DMS 273 (cell line): Measurements from ENCODE around the gene CCDC28A.
"Not testable (repeated sequence)": the region's sequence is repeated elsewhere in the genome, so short reads cannot be mapped to it uniquely, and the experiment has no call there.

ENCODE experiments used
- DNase-seq: peaks from one replicate; lab custom pipeline; 2025; ENCODE audit not compliant: unreplicated experiment; lab: John Stamatoyannopoulos, UW

The CCDC28A gene

GRCh38 chr6:138773177-138774091 lies at the start of gene CCDC28A:
Gene CCDC28A, plus strand, starts transcription at chr6:138773769. Its CDS starts 2,352 bp downstream, at chr6:138776121.
- DNase-seq: peak; percentile 99

DNA sequence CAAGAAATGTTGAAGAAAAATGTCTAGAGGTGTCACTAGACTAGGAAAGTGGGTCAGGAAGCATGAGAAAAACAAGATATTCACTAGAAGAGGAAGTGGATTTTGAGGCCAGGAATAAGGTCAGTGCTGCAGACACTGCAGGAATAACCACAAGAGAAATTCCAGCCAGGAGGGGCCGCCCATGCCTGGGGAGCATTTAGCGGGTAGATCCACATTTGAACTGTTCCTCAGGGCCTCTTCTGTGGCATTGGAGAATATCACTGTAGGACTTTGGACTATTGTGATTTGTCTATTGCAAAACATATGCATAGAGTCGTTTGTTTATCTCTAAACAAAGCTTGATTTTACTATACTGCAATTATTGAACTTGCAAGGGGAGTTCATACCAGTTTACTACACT lies 49.6 kb upstream of the CCDC28A start:
- no peak for DNase-seq

- no peak for DNase-seq
Measured at GRCh38 chr6:138726066-138726756, 47.4 kb upstream of the CCDC28A start.

DNA sequence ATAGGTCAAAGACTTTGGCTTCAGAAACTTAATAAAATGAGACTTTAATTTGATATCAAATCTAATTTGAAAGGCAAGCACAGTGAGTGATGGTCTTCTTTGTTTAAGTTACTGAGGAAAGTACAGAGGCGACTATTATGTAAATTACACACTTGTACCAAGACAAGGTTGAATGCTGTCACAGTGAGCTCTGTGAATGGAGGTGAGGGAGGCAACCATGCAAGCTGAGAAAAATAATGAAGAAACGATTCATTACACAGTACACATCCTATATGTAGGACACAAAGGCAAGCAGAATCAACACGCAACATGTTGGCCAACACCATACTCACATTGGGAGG lies 46.8 kb upstream of the CCDC28A start:
- DNase-seq: no peak

DNA sequence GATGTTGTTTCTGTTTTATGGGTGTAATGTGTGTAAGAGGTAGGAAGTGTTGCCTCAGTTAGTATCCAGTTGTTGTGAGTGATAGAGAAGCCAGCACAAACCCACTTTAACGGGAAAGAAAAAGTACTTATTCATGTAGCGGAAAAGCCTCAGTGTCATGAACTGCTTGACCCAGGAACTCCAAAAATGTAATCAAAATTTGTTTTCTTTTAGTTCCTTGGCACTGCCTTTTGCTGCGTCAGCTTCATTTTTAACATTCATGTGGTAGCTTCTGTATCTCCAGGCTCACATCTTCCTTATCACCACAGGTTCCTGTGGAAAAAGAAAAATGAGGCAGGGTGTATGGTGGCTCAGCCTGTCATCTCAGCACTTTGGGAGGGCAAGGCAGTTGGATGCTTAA lies 46.4 kb upstream of the CCDC28A start:
- no peak for DNase-seq

DNA sequence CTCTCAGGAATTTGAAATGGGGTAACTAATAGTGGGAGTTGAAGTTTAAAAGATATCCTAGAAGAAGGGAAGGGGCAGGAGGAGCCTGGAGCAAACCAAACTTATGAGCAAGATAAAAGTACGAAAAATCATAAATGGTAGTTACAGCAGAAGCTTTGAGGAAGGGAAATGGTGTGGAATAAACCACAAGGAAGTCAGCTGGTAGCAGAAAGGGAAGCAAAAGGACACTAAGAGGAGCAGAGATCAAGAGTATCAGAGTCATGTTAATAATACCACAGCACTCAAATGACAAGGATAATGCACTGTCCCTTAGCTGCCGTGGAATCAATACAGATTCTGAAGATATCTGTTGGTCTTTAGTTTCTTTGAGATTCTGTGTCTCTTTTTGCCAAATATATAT lies 44.9 kb upstream of the CCDC28A start:
- DNase-seq: no peak

- not testable (repeated sequence) for DNase-seq
Measured at GRCh38 chr6:138730037-138730436, 43.5 kb upstream of the CCDC28A start.

GRCh38 chr6:138734585-138734984 lies 39.0 kb upstream of the CCDC28A start:
- no peak for DNase-seq

- DNase-seq: no peak
Measured at GRCh38 chr6:138736640-138737039, 36.9 kb upstream of the CCDC28A start.

- peak; percentile 14 for DNase-seq
Measured at GRCh38 chr6:138752017-138752416, 21.6 kb upstream of the CCDC28A start.

DNA sequence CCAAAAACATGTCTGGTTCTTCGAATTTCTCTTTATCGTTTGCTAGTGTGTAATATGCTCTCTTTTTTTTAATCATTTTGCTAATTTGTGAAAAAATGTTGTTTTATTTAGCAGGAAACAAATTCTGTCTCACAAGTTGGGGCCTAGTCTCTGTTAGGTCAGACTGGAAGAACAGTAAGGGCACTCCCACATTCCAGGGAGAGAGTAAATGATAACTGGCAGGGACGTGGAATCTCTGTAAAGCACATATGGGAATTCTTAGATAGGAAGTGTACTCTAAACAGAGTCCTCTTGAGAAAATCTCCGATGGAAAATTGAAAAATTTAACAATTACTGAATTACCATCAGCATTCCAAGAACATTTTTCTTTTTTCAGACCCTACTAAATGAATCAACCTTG lies 16.4 kb upstream of the CCDC28A start:
- no peak for DNase-seq

- DNase-seq: peak; percentile 72
Measured at GRCh38 chr6:138765896-138766655, 7.5 kb upstream of the CCDC28A start.

- DNase-seq: no peak
Measured at GRCh38 chr6:138769102-138769676, 4.4 kb upstream of the CCDC28A start.

DNA sequence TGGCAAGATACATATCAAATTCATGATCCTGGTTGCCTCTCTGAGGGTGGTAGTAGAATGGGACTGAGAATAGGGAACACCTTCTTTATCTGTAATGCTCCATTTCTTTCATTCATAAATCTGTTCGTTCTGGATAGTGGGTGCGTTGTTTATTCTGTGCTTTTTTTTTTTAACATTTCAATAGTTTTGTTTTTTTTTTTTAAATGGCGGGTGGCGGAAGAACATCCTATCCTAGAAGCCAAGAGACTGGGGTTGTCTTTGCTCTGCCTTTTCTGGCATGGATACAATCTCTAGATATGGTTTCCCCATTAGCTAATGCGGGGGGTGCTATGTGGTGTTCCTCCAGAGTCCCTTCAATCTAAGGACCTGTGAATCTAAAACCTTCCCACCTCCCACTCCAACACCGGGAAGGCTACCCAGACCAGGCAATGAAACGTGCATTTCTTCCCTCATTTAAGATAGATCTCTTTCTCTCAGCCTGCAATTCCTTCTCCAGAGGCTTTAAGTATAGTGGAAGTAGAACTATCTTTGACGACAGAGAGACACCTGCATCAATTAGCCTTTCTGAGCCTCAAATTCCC lies 883 bp upstream of the CCDC28A start:
- DNase-seq: peak; percentile 46

DNA sequence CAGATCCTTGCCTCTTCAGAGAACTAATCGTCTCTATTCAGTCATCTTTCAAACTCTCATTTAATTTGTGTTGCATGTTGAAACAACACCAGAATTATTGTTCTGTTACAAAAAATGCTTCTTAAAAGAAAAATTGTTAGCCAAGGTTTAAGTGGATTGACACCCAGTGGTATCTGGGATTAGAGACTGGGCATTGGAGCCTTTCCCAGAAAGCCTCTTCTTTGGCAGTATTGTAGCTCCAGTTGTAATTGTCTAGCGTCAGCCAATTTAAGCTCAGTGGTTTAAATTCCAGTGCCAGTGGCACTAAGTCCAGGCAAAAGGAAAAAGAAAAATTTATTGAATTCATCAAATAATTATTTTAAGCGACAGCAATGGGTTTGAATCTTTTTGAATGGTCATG lies 801 bp downstream of the CCDC28A start:
- DNase-seq: peak; percentile 23

GRCh38 chr6:138776659-138777058 lies 3.1 kb downstream of the CCDC28A start:
- no peak for DNase-seq

- no peak for DNase-seq
Measured at GRCh38 chr6:138778331-138778730, 4.8 kb downstream of the CCDC28A start.

DNA sequence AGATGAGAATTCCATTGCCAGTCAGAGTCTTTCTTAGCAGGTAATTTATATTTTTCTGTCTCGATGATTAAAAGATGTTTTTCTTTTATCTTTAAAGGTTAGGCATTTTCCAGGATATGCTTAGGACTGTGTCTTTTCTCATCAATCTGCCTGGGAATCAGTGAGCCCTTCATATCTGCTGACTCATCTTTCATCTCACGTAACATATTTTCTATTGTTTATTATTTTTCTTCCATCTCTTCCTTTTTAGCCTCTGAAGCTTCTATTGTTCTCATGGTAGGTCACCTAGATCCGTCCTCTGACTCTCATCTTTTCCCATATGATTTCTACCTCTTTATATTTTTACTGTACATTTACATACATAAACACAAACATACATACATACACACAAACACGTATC lies 8.7 kb downstream of the CCDC28A start:
- no peak for DNase-seq

DNA sequence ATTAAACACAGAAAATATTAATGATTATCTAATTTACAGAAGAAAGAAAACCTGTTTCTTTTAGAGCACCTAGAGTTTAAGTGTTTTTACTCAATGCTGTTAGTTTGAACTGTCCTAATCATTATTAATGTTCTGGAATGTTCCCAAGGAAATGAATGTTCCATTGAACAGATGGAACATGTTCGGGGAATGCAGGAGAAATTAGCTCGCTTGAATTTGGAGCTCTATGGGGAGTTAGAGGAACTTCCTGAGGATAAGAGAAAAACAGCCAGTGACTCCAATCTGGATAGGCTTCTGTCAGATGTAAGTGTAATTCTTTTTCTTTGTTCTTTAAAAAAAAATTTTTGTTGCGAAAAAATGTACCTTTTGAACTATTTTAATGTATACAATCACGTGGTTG lies 11.5 kb downstream of the CCDC28A start:
- DNase-seq: peak; percentile 12

DNA sequence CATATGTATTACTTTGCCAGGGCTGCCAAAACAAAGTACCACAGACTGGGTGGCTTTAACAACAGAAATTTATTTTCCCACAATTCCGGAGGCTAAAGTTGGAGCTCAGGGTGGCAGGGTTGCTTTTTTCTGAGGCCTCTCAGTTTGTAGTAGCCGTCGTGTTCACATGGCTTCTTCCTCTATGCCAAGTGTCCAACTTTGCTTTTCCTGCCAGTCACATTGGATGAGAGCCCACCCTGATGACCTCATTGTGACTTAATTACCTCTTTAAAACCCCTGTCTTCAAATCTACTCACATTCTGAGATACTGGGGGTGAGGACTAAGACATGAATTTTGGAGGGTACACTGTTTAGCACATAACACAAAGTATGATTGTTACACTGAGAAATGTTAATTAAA lies 12.4 kb downstream of the CCDC28A start:
- DNase-seq: peak; percentile 49

- DNase-seq: no peak
Measured at GRCh38 chr6:138787138-138787537, 13.6 kb downstream of the CCDC28A start.
